Activated B cell treated with CpG ODN at 0.5 μM for 24 hours (primary cell): ENCODE data around the gene NCS1. TPM values are rescaled to one million over a fixed set of nuclear protein-coding genes. Genes with fewer than 3 reads are reported as not detected.

ENCODE experiments used
- ATAC-seq: fragments of 200-7000 bp; cut with Tn5 transposase; one replicate; pipeline ENCODE4 v1.10.0; 2021; ENCODE audit warnings: low read depth, mild to moderate bottlenecking, moderate library complexity
- CTCF ChIA-PET: fragments of 350-600 bp; sonication (Branson Sonifier 250); formaldehyde crosslinking; loops from one replicate; lab custom pipeline; 2021; ENCODE audit warnings: antibody characterized with exemption; lab: Charles Lee
- POLR2A ChIA-PET: fragments of 350-600 bp; sonication (Branson Sonifier 250); formaldehyde crosslinking; loops from one replicate; lab custom pipeline; 2021; ENCODE audit warnings: antibody characterized with exemption; lab: Charles Lee
- DNase-seq: peaks from one replicate; pipeline ENCODE4 v3.0.0; 2022
- H3K27ac Mint-ChIP-seq: one replicate; pipeline ENCODE4 v1.8.0; 2020; ENCODE audit warnings: mixed read lengths
- H3K27me3 Mint-ChIP-seq: one replicate; pipeline ENCODE4 v1.8.0; 2021; ENCODE audit warnings: mixed read lengths
- H3K36me3 Mint-ChIP-seq: one replicate; pipeline ENCODE4 v1.8.0; 2021; ENCODE audit warnings: low read depth, mixed read lengths
- H3K4me1 Mint-ChIP-seq: one replicate; pipeline ENCODE4 v1.8.0; 2021; ENCODE audit warnings: mixed read lengths
- H3K4me3 Mint-ChIP-seq: one replicate; pipeline ENCODE4 v1.8.0; 2020; ENCODE audit warnings: mild to moderate bottlenecking, mixed read lengths
- H3K9me3 Mint-ChIP-seq: one replicate; pipeline ENCODE4 v1.8.0; 2020; ENCODE audit warnings: mixed read lengths
- CTCF ChIP-seq: fragments of 200-600 bp; IDR thresholded peaks from one replicate; pipeline ENCODE4 v1.8.0; 2022; ENCODE audit warnings: antibody characterized with exemption, mild to moderate bottlenecking
- intact Hi-C: fragments of 100-400 bp; cut with micrococcal nuclease; formaldehyde crosslinking; loops from one replicate; pipeline ENCODE4 v1.15.1; 2024
- total RNA-seq: library from RNA; stranded (reverse); gene quantifications from 2 replicates; pipeline ENCODE4 v1.2.3, GENCODE V29; 2022

The NCS1 gene
- total RNA-seq, 1 donor from 2014 or later = 0.24 TPM

GRCh38 chr9:130200038-130200849 lies 28.0 kb downstream of the NCS1 start:
- Mint-ChIP-seq H3K27ac (no peak overlapping the region), H3K4me1 (no peaks in the 10 kb centered on the region), H3K9me3 (no peaks in the 10 kb centered on the region), H3K4me3 (no peak overlapping the region), H3K27me3 (peaks cover 4% of the 10 kb centered on the region), H3K36me3 (no peaks in the 10 kb centered on the region)
- ChIA-PET CTCF (no interaction called here), POLR2A (no interaction called here)
- DNase-seq = no peak
- intact Hi-C loops = no loop called here
- TF ChIP-seq CTCF = no peak
- ATAC-seq = no peak

- DNase-seq (no peak), ATAC-seq (no peak)
- H3K36me3 Mint-ChIP-seq = no peaks in the 10 kb centered on the region
- no peaks in the 10 kb centered on the region for H3K4me1 Mint-ChIP-seq
- TF ChIP-seq CTCF = no peak
- no peaks in the 10 kb centered on the region for H3K9me3 Mint-ChIP-seq
- CTCF ChIA-PET = no interaction called here
- no peak overlapping the region for H3K4me3 Mint-ChIP-seq
- H3K27ac Mint-ChIP-seq = no peak overlapping the region
- intact Hi-C loops = no loop called here
- POLR2A ChIA-PET = no interaction called here
- peaks cover 4% of the 10 kb centered on the region for H3K27me3 Mint-ChIP-seq
Observed at GRCh38 chr9:130201399-130201873, 29.2 kb downstream of the NCS1 start.

- intact Hi-C loops = no loop called here
- Mint-ChIP-seq H3K36me3 (no peaks in the 10 kb centered on the region), H3K27me3 (peaks cover 4% of the 10 kb centered on the region), H3K27ac (no peak overlapping the region), H3K4me3 (no peak overlapping the region), H3K4me1 (no peaks in the 10 kb centered on the region), H3K9me3 (no peaks in the 10 kb centered on the region)
- ChIA-PET CTCF (no interaction called here), POLR2A (no interaction called here)
- no peak for DNase-seq
- no peak for ATAC-seq
- TF ChIP-seq CTCF = no peak
Observed at GRCh38 chr9:130201974-130202373, 29.8 kb downstream of the NCS1 start.

GRCh38 chr9:130204341-130204740 lies 32.1 kb downstream of the NCS1 start:
- CTCF ChIA-PET = no interaction called here
- Mint-ChIP-seq H3K9me3 (no peaks in the 10 kb centered on the region), H3K27ac (no peak overlapping the region), H3K4me1 (no peaks in the 10 kb centered on the region), H3K36me3 (no peaks in the 10 kb centered on the region), H3K27me3 (peaks cover 12% of the 10 kb centered on the region), H3K4me3 (no peak overlapping the region)
- DNase-seq (no peak), ATAC-seq (no peak)
- intact Hi-C loops = no loop called here
- POLR2A ChIA-PET = no interaction called here
- no peak for TF ChIP-seq CTCF

- Mint-ChIP-seq H3K36me3 (no peaks in the 10 kb centered on the region), H3K4me3 (no peak overlapping the region), H3K27ac (no peak overlapping the region), H3K27me3 (peaks cover 16% of the 10 kb centered on the region), H3K4me1 (no peaks in the 10 kb centered on the region), H3K9me3 (no peaks in the 10 kb centered on the region)
- no peak for TF ChIP-seq CTCF
- no peak for DNase-seq
- intact Hi-C loops = no loop called here
- ChIA-PET POLR2A (interaction anchor here (0.6 to 0.7 kb wide), 2 partner anchors 37 to 262 kb away, joined by 4 to 5 read pairs; no protein-coding TSS in a partner anchor), CTCF (no interaction called here)
- ATAC-seq = no peak
Observed at GRCh38 chr9:130204959-130205358, 32.8 kb downstream of the NCS1 start.
